BE2C (cell line): ENCODE results near the gene SLC47A2.

Experiments
- DNase-seq: peaks from one replicate; pipeline ENCODE4 v3.0.0-alpha.2; 2020
- H3K27me3 ChIP-seq: fragments of 250-450 bp; sonication (Bioruptor Pico); 2 replicates; pipeline ENCODE4 v1.5.1; 2020; ENCODE audit warnings: mild to moderate bottlenecking
- H3K36me3 ChIP-seq: fragments of 250-450 bp; sonication (Bioruptor Pico); 2 replicates; pipeline ENCODE4 v1.5.1; 2020; ENCODE audit warnings: mild to moderate bottlenecking
- H3K4me1 ChIP-seq: fragments of 250-450 bp; sonication (Bioruptor Pico); 2 replicates; pipeline ENCODE4 v1.5.1; 2020
- H3K4me3 ChIP-seq: 2 replicates; pipeline ENCODE4 v1.5.1; 2011; ENCODE audit warnings: low read depth, low read length
- H3K9me3 ChIP-seq: fragments of 250-450 bp; sonication (Bioruptor Pico); 2 replicates; pipeline ENCODE4 v1.5.1; 2020
- TF ChIP-seq, protein P1 (sequence below): IDR thresholded peaks from 2 replicates; pipeline ENCODE4 v1.5.1; 2012; ENCODE audit warnings: mild to moderate bottlenecking, low read depth, low read length

SLC47A2 gene

DNA sequence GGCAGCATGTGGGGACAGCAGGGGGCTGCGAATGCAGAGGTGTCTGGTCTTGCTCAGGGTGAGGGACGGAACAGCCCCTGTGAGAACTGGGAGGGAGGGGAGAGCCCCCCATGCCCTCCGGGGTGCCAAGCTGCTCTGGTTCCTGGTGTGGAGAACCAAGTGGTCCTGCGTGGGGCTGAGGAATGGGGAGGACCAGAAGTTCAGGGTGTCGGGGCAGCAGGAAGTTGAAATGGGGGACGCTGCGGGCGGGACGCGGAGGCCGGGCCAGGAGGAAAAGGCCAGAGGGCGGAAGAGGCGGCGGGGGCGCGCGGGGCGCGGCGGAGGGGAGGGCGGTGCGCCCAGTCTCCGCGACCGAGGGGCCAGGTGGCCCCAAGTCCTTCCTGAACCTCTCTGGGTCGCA lies 28.1 kb upstream of the SLC47A2 start:
- DNase-seq = no peak
- Histone ChIP-seq H3K27me3 (no peaks in the 10 kb centered on the region), H3K36me3 (no peaks in the 10 kb centered on the region), H3K4me3 (peak overlapping the region; percentile 50), H3K4me1 (no peaks in the 10 kb centered on the region), H3K9me3 (no peaks in the 10 kb centered on the region)
- TF ChIP-seq, protein P1, sequence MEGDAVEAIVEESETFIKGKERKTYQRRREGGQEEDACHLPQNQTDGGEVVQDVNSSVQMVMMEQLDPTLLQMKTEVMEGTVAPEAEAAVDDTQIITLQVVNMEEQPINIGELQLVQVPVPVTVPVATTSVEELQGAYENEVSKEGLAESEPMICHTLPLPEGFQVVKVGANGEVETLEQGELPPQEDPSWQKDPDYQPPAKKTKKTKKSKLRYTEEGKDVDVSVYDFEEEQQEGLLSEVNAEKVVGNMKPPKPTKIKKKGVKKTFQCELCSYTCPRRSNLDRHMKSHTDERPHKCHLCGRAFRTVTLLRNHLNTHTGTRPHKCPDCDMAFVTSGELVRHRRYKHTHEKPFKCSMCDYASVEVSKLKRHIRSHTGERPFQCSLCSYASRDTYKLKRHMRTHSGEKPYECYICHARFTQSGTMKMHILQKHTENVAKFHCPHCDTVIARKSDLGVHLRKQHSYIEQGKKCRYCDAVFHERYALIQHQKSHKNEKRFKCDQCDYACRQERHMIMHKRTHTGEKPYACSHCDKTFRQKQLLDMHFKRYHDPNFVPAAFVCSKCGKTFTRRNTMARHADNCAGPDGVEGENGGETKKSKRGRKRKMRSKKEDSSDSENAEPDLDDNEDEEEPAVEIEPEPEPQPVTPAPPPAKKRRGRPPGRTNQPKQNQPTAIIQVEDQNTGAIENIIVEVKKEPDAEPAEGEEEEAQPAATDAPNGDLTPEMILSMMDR = no peak

DNA sequence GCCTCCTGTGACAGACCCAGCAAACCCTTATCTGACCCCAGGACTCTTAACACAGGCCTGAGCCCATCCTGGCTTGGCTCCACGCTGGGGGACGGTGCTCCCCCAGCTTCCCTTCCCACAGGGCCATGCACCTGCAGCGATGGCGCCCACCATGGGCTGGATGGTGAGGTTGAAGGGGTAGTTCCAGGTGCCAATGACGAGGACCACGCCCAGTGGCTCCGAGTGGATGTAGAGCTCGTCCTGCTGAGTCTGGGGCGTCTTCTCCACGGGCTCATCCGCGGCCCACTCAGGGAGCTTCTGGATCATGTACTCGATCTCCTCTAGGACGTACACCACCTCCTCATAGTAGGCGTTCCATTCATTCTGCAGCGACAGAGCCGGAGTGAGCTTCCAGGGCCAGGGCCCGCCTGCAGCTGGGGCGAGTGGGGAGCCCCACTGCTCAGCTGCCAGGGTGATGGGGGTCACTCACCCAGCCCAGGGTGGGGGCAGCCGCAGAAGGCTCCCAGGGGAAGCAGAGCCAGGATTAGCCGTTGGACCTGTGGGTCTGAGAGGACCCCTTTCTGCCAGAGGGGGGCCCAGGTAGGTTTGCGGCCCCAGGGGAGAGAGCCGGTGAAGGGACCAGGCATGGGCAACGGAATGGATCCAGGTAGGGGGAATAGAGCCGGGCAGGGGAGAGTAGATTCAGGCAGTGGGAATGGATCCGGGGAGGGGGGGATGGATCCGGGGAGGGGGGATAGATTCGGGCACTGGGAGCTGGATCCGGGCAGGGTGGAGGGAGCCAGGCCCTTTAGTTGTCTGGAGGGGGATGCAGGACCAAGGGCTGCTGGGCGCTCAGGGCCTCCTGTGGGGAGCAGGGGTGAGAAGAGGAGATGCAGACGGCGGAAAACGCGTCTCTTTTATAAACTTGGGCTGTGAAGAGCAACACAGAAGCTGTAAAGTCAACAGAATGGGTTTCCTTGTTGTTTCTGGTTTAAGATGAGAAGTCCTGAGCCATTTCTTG lies 27.0 kb upstream of the SLC47A2 start:
- no peak for DNase-seq
- TF ChIP-seq, protein P1 = no peak
- Histone ChIP-seq H3K4me1 (no peaks in the 10 kb centered on the region), H3K27me3 (no peaks in the 10 kb centered on the region), H3K9me3 (no peaks in the 10 kb centered on the region), H3K36me3 (no peaks in the 10 kb centered on the region), H3K4me3 (no peak overlapping the region)

DNA sequence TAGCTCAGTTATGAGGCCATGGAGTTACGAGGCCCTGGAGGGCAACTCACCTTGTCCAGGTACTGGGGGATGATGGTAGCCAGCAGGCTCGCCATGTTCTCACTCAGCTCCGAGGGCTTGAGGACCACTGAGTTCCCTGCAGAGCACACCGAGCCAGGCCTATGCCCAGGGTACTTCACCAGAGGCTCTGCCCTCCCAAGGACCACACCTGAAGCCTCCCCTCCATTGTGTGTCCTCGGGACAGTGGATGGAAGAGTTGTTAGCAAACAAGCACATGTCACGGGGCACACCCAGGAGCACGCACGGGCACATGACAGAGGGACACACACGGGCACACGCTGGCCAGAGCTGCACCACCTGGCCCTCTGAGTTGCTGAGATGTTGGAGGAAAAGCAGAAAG lies 26.1 kb upstream of the SLC47A2 start:
- TF ChIP-seq, protein P1 = no peak
- H3K27me3 ChIP-seq = no peaks in the 10 kb centered on the region
- H3K4me3 ChIP-seq = no peak overlapping the region
- H3K9me3 ChIP-seq = no peaks in the 10 kb centered on the region
- H3K36me3 ChIP-seq = no peaks in the 10 kb centered on the region
- H3K4me1 ChIP-seq = no peaks in the 10 kb centered on the region
- no peak for DNase-seq

DNA sequence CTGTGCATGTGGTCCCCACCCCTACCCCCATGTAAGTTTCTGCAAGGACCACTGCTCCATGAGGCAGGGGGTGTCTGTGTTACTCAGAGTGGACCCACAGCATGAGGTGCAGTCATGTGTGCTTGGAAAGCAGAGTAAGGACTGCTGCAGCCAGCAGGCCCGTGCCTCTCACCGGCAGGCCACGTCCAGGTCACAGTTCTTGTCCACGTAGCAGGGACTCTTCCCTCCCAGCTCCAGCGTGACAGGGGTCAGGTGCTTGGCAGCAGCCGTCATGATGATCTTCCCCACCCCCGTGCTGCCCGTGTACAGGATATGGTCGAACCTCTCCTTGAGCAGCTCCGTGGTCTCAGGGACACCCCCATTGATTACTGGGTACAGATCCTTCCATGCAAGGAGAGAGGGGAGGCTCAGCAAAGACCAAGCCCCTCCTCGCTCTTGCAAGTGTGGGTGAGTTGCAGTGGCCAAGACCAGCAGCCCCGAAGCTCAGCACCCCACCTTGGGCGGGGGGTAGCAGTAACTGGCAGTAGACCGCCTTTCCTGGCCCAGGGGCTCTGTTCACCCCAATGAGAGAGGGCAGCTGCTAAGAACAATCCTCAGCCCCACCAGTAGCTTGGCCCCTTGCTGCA lies 25.6 kb upstream of the SLC47A2 start:
- H3K9me3 ChIP-seq = no peaks in the 10 kb centered on the region
- TF ChIP-seq, protein P1 = no peak
- no peaks in the 10 kb centered on the region for H3K27me3 ChIP-seq
- DNase-seq = no peak
- H3K4me1 ChIP-seq = no peaks in the 10 kb centered on the region
- H3K36me3 ChIP-seq = no peaks in the 10 kb centered on the region
- H3K4me3 ChIP-seq = no peak overlapping the region

DNA sequence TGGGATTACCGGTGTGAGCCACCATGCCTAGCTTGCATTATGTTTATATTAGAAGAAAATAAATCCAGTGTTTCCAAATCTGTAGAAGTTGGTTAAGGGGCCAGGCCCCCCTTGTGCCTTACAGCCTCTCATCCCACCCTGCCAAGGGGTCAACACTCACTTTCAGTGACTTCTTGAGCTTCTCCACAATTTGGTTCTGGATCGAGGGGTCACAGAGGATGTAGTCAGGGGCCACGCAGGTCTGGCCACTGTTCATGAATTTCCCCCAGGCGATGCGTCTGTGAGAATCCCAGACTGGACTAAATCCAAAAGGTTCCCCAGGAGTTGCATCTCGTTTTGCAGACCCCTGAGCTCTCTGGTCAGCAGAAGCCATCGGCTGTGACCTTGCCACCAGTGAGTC lies 24.5 kb upstream of the SLC47A2 start:
- H3K4me1 ChIP-seq = no peaks in the 10 kb centered on the region
- no peaks in the 10 kb centered on the region for H3K36me3 ChIP-seq
- H3K4me3 ChIP-seq = no peak overlapping the region
- TF ChIP-seq, protein P1 = no peak
- DNase-seq = no peak
- no peaks in the 10 kb centered on the region for H3K9me3 ChIP-seq
- no peaks in the 10 kb centered on the region for H3K27me3 ChIP-seq
